NCI-H1105 treated with DMSO at 0.1 percent for 48 hours (cell line): Measurements from ENCODE around the gene TMEM163.
"Not testable (repeated sequence)": the region's sequence is repeated elsewhere in the genome, so short reads cannot be mapped to it uniquely, and the experiment has no call there.

ENCODE experiments used
- DNase-seq: peaks from one replicate; lab custom pipeline; 2025; lab: John Stamatoyannopoulos, UW

Gene TMEM163

DNA sequence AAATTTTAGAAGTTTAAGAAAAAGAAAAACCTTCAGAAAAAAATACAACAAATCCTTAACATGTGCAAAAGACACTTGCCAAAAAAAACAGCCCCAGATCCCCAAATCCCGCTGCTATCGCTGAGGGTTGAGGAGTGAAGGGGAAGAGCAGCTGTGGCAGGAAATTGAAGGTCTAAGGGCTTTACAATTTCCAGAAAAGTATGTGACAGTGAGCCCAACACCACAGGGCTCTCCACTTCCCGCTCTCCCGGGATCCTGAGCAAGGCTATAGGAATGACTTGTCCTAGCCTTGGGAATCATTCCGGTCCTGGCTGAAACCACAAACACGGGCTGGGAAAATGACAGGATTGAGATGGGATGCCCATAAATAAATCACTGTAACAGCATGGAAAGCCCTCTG lies 191.4 kb downstream of the TMEM163 start:
- no peak for DNase-seq

DNA sequence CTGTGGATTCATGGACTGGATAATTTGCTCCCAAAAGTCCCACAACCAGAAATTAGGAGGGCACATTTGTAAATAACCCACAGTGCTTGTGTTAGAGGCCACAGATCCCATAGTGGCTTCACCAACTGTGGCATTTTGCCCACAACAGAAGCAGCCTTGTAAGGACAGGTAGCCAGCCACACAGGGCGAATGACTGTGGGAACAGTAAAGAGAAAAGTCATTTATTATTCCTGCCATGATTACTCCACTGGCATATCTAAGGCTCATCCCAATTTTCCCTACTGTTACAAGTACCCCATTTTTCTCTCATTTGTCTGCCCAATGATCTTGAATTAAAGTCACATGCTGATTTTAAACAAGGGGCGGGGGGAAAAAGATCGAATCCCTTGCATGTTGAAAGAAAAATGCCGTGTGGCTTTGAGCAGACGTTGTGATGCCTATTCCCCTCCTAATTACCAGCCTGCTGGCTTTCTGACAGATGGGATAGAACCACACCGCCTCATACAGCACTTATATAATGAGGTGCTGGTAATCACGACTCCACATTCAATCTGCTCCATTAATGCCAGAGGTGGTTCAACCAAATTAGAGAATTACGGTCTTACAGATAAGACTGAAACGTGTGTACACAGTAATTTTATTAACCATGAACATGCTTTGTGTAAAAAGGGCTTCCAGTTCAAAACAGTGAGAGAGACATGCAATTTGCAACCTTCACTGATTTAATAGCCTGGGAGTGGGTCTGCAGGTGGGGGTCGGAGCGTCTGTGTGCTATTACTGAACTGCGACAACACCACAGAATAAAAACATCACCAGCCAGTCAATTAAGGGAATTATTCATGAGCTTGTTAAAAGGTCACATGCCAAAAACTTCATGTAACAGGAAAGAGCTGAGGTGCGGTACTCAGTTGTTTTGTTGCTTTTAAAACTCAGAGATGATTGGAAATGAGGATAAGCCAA lies 196.0 kb downstream of the TMEM163 start:
- peak; percentile 89 for DNase-seq

DNA sequence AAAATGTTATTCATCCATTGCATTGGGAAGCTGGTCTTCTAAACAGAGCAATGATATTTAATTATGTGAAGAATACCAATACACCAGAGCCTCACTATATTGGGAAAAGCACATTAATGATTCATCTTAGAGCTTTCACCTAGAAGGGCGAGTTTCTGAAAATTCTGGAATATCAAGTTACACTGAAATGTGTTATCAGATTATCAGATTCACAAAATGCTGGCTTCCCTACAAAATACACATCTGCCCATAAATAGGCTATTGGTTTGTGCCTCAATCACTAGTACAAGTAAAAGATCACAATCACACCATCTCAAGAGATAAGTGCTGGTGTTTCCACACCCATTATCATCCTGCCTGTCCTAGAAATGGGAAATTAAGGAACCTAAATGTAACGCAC lies 200.7 kb downstream of the TMEM163 start:
- DNase-seq: no peak

DNA sequence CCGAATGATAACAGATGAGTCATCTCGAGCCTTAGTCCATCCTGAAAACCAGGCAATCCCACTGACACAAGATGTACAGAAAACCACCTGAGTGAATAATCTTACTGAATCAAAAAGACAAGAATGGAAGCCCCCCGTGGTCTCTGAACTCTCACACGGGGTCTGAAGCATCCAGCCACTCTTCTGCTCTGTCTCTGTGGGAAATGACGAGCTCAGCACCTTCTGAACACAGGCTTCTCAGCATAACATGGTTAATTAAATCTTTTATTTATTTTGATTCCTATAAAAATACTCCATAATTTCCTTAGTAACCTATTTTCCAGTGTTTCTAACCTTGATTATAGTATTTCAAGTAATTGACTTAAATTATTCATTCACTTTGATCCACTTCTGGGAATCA lies 203.7 kb downstream of the TMEM163 start:
- DNase-seq: no peak

DNA sequence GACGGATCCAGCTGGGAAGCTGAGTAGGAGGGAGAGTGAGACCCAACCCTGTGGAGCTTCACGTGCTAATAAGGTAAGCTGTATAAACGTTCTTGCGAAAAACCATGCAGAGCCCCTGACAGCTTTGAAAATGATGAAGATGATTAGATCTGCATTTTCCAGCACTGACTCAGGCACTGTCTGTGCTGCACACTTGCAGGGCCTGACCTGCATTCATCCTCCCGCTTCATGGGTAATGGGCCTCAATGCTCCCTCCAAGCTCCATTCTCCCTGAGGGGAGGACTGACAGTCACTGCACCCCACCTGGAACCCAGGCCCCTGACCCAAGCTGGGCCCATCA lies 205.4 kb downstream of the TMEM163 start:
- no peak for DNase-seq

DNA sequence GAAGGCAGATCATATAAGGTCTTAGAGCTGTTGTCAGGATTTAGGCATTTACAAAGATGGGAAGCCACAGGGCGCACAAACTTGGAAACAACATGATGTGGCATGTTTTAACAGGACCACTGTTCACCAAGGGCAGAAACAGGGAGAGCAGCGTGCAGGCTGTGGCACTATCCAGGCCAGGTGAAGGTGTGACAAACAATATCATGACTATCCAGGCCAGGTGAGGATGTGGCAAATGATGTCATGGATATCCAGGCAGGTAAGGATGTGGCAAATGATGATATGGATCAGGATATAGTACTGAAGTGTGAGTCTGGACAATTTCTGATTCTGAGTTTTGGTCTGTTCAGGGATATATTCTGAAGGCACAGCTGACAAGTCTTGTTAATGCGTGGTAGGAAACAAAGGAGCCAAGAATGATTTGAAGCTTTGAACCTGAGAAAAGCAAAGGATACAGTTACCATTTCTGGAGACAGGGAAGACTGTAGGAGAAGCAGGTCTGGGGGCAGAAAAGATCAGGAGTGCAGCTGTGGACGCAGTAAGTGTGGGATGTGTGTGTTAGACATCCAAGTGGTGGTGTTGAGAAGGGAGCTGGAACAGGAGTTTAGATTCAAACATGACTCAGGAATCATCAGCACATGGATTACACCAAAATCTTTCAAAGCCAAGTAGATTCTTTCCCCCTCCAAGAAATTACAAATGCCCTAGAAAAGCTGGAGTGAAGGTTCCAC lies 205.9 kb downstream of the TMEM163 start:
- no peak for DNase-seq

DNA sequence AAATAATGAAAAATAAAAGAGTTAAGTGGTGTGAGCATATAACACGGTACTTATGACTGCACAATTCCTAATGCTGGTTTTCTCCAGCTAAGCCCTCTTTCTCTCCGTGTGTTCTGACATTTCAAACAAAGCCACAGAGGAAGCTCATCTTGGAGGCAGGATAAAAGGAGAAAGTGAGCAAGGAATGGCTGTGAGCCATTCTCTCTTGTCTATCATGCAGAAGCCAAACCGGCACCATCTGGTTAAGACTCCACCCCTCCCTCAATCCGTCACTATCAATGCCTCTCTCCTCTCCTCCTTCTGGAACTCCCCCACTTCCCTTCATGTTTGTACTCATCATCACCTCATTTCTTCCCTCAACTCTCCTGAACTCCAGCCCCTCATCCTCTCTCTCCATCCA lies 210.4 kb downstream of the TMEM163 start:
- DNase-seq: peak; percentile 80

DNA sequence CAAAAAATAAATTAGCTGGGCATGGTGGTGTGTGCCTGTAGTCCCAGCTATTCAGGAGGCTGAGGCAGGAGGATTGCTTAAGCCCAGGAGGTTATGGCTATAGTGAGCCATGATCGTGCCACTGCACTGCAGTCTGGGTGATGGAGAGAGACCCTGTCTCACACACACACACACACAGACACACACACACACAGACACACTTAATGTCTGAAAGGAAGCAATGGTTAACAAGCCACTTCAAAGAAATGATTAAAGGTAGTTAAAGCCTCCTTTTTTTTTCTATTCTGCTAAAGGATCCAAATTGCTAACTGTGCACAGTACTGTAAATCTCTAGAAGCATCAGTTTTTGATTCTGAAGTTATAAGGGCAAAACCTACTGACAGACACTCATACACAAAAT lies 211.1 kb downstream of the TMEM163 start:
- peak; percentile 51 for DNase-seq

DNA sequence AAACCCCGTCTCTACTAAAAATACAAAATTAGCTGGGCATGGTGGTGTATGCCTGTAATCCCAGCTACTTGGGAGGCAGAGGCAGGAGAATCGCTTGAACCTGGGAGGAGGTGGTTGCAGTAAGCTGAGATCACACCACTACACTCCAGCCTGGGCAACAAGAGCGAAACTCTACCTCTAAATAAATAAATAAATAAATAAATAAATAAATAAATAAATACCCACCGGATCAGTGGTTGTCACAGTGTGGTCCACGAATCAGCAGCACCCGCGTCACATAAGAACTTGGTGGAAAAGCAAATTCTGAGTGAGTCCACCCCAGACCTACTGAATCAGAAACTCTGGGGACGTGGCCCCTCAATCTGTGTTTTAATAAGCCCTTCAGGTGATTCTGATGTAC lies 211.6 kb downstream of the TMEM163 start:
- not testable (repeated sequence) for DNase-seq

DNA sequence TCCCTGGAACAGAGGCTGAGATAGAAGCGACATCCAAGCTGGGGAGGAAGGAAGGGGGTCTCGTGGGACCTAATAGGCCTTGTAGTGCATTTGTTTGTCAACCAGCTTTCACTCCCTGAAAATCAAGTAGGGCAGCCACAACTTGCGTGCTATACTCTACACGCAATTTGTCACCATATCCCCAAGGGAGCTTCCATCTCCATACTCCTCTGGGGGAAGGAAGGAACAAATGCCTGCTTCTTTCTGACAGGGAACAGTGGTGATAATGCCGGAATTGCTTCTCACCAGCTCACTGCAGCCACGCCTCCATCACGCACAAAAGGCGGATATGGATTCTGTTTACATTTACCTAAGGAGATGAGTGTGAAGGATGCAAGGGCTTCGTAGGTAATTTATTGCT lies 213.4 kb downstream of the TMEM163 start:
- DNase-seq: no peak

DNA sequence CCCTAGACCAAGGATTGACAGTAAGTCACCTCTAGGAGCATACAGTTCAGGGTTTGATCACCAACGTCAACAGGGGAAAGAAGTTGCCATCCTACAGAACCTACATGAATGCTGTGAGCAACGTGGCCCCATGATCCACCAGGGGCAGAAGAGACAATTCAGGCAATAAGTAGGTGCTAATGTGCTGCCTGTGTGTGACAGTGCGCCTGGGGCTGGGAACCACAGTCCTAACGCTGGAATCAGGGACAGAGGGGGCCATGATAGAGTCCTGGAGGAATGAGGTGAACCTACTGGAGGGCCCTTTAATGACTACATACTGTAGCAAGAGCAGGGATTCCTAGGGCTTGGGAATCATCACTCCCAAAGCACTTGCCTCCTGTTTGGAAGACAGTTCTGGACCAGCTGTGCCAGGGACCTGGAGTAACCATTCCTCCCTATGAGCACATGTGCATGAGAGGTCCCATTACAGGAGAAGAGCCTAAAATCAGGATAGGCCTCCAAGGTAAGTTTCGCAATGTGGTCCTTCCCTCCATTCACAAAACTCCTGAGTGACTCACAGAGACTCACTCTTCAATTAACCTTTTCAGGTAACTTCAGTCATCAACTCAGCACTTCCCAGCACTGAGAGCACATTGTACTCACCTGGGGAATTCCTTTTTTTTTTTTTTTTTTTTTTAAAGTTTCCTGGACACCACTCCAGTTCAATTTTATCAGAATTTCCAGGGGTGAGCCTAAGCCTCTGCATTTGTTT lies 214.0 kb downstream of the TMEM163 start:
- DNase-seq: no peak

DNA sequence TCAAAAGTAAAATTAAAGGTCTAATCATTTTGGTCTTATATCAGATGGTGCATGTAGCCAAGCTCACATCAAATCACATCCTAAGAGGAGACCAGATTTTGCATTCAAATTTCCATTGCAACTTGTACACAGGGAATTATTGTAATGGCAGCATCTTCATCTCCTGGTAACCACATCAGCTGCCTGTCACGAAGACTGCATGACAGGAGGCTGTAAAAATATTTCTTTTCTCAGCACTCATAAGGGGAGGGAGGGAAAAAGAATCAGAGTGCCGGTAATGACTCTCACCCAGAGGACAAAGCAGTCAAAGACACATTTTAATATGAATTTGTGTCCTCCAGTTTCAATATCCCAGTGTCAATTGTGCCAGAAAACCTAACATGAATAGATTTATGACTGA lies 216.7 kb downstream of the TMEM163 start:
- no peak for DNase-seq

DNA sequence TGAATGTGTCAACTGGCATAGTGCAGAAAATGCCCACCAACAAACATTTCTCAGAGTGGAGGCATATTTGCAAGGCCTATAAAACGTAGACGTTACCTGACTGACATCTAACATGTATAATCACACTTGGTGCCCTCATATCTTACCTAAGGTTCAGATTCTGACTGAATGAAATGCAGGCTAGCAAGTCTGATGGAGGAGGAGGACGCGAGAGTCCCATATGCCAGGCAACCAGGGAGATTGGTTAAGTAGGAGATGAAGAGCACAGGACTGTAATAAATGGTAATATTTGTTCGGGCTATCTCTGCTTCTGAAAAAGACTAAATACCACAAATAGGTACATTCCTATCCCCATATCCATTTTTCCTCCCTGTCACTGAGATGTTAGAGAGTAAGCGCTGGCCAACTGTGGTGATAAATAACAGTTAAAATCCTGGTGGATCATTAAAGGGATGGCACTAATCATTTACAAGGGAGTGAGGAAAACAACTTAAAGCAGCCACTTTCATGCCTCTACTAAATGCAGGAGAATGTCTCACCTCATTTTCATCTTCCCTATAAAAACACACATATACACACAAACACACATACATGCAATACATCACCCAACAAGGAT lies 217.2 kb downstream of the TMEM163 start:
- DNase-seq: no peak

DNA sequence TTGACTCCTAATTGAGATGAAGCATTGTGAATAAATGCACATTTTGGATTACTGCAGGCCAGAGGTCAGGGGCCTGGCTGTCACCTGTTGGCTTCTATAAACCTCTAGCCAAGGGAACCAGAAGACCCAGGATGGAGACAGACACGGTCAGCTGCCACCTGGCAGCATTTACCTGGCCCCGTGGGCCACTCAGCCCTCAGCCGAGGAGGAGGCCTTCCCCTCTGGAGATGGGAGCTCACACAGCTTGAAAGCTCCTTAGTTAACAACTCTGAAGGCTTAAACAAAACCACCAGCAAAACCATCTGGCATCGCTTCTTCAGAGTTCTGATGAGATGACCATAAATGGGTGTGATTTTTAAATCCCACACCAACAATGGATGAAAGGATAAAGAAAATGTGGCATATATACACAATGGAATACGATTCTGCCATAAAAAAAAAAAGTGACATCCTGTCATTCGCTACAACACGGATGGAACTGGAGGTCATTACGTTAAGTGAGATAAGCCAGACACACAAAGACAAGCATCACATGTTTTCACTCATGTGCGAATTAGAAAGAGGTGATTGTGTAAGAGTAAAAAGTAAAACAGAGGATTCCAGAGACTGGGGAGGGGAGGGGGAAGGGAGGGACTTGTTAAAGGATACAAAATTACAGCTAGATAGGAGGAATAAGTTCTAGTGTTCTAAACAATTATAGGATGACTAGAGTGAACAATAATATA lies 218.4 kb downstream of the TMEM163 start:
- DNase-seq: no peak

DNA sequence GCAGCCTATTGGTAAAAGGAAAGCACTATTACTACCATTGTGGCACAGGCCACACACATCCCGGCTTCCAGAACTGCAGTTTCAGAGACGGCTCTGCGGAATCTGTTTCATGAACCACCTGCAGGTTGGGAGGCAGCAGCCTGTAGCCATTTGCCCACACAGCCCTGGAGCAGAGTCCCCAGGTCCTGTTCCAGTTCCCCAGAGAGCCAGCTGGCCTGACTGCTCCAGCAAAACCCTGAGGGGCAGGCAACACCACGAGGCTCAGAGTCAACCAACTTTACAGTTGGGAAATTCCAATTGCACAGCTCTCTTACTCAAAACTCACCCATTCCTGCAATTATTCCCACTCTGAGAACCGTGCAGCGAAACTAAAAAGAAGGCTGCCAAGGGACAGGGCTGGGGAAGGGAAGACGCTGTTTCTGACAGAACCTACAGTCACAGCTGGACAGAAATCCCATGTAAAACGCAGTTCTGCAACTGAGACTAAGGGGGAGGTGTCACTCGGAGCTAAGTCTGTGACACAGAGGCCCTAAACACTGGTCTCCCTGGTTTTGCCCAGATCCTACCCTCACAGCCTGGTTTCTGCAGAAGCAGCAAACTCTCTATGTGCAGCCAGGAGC lies 219.4 kb downstream of the TMEM163 start:
- no peak for DNase-seq

DNA sequence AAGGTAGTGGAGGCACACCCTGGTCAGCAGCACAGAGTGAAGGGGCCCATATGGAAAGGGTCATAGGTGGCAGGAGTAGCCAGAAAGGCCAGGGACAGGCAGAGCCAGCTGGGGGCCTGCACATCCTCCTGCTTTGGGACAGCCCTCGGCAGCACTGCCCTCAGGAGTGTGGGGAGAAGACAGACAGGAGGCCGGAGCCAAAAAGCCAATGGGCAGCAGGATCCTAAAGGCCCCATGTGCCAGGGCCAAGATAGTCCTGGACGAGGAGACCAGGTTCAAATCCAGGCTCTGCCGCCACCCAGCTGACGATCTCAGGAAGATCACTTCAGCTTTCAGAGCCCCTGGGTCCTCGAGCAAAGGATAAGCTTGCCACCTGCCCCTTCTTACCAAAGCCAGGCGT lies 220.1 kb downstream of the TMEM163 start:
- no peak for DNase-seq

DNA sequence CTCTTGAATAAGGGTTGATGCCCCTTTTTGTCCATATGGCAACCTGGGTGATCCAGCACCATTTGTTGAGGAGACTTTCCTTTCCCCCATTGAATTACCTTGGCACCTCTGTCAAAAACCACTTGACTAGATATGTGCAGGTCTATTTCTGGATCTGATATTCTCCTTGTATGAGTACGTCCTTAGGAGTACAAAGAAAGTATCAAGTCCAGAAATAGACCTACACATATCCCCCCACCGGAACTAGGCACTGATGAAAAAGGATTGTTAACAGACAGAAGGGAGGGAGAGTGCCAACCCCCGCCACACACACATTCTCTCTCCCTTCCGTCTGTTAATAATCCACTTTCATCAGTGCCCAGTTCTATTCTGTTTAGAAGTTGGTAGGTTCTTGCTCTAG lies 225.0 kb downstream of the TMEM163 start:
- no peak for DNase-seq

DNA sequence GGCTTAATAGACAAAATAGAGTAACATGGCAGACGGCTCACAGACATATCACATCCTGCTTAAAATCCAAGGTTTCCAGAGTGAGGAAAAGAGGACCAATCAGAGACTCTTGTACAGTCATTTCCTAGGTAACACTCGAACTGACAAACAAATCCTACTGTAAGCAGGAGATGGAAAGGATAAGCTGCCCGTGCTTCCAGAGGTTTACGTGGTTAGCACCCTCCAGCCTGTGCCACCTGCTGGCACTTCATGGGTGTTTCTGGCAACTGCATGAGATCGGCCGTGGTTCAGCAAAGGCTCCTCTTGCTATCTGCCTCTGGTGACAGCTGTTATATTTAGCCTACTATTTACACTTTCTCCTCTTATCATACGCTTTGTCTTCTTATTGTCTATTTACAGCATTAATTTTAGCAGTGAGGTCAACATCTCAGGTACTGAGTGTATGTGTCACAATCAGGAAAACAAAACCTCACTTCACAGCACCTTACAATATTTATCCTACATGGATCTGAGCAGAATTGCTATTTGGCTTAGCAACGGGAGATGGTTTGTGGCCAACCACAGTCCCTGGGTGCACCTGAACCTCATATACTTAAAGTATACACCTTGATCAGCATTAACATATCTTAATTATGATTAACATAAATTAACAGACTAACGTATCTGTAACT lies 226.9 kb downstream of the TMEM163 start:
- DNase-seq: peak; percentile 95

DNA sequence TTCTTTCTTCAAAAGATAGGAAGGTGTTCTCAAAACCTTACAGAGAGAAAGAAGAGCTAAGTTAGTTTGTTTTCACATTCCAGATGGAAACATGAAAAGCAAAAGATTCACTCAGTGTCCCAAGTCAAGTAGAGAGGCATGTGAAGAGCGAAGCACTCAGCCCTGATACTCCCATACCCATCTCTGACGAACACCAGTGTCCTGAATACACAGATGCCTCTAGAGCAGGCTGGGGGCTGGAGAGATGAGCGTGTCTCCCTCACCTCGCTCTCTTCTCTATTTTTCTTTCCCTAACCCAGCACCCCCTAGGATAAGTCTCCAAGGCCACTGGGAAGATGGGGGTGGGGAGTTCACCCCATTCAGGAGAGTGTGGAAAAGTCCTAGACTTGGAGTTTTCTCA lies 227.8 kb downstream of the TMEM163 start:
- no peak for DNase-seq

DNA sequence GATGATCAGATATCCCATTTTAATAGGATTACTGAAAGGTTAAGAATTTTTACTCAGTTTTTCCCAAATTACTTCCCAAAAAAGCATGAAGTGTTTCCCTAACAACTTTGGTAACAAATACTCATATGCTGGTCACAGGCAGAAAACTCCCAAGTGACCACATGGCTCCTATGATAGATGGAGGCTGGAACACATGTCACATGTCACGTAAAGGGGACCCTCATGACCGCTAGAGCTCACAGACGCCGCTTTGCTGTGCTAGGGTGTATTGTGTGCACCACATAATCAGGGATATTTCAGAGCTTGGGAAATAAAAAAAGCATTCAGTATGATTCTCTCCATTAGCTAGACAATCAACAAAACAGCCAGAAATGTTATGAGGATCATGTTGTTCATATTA lies 228.2 kb downstream of the TMEM163 start:
- DNase-seq: no peak
